DND-41 (cell line): ENCODE measurements around the gene MANF.
A peak's percentile ranks its signal among the peaks of the same experiment; 100 is the strongest.

ENCODE experiments used
- ATAC-seq: fragments of 200-7000 bp; cut with Tn5 transposase; 3 replicates; pipeline ENCODE4 v1.9.1; 2021; ENCODE audit warnings: low read depth; ENCODE audit not compliant: insufficient read depth
- DNase-seq: peaks from one replicate; pipeline ENCODE4 v3.0.0-alpha.2; 2020
- H2AFZ ChIP-seq: 2 replicates; pipeline ENCODE4 v1.6.0; 2012; ENCODE audit warnings: low read depth, low read length
- H3K27ac ChIP-seq: 2 replicates; pipeline ENCODE4 v1.5.1; 2012; ENCODE audit warnings: low read length, inconsistent platforms
- H3K27me3 ChIP-seq: fragments of 200-600 bp; sonication (generic); 2 replicates; pipeline ENCODE4 v1.6.0; 2012; ENCODE audit warnings: low read length, mild to moderate bottlenecking, inconsistent platforms; ENCODE audit not compliant: insufficient read depth, poor library complexity
- H3K36me3 ChIP-seq: 2 replicates; pipeline ENCODE4 v1.5.1; 2012; ENCODE audit warnings: low read length, inconsistent platforms; ENCODE audit not compliant: insufficient read depth
- H3K4me1 ChIP-seq: 2 replicates; pipeline ENCODE4 v1.5.1; 2012; ENCODE audit warnings: mild to moderate bottlenecking, low read length; ENCODE audit not compliant: insufficient read depth
- H3K4me2 ChIP-seq: 2 replicates; pipeline ENCODE4 v1.6.0; 2012; ENCODE audit warnings: mild to moderate bottlenecking, moderate library complexity, low read length, inconsistent platforms; ENCODE audit not compliant: insufficient read depth
- H3K4me3 ChIP-seq, 2 experiments: fragments of 200-600 bp in 1 of 2; shearing (Covaris generic) in 1 of 2; 2 replicates each; pipeline ENCODE4 v1.5.1; 2012 to 2016; ENCODE audit warnings: inconsistent platforms in 2 of 2, low read length in 2 of 2, mild to moderate bottlenecking in 2 of 2, low read depth in 1 of 2, moderate library complexity in 1 of 2
- H3K79me2 ChIP-seq: 2 replicates; pipeline ENCODE4 v1.6.0; 2012; ENCODE audit warnings: low read length, inconsistent platforms; ENCODE audit not compliant: insufficient read depth
- H3K9ac ChIP-seq: 2 replicates; pipeline ENCODE4 v1.6.0; 2012; ENCODE audit warnings: low read depth, mild to moderate bottlenecking, inconsistent platforms, low read length, moderate library complexity
- H3K9me3 ChIP-seq: 2 replicates; pipeline ENCODE4 v1.5.1; 2012; ENCODE audit warnings: low read length, moderate library complexity, mild to moderate bottlenecking, inconsistent platforms; ENCODE audit not compliant: insufficient read depth, severe bottlenecking
- H4K20me1 ChIP-seq: 2 replicates; pipeline ENCODE4 v1.6.0; 2012; ENCODE audit warnings: low read length; ENCODE audit not compliant: insufficient read depth
- EZH2 ChIP-seq: IDR thresholded peaks from 3 replicates; pipeline ENCODE4 v1.6.1; 2012; ENCODE audit warnings: borderline replicate concordance, low read depth, mild to moderate bottlenecking, moderate library complexity, low read length, inconsistent platforms; ENCODE audit not compliant: severe bottlenecking
- TF ChIP-seq, protein P1 (sequence below): IDR thresholded peaks from 2 replicates; pipeline ENCODE4 v1.5.1; 2012; ENCODE audit warnings: borderline replicate concordance, low read length, moderate library complexity, mild to moderate bottlenecking; ENCODE audit not compliant: poor library complexity, severe bottlenecking; ENCODE audit errors: extremely low read depth

MANF gene

DNA sequence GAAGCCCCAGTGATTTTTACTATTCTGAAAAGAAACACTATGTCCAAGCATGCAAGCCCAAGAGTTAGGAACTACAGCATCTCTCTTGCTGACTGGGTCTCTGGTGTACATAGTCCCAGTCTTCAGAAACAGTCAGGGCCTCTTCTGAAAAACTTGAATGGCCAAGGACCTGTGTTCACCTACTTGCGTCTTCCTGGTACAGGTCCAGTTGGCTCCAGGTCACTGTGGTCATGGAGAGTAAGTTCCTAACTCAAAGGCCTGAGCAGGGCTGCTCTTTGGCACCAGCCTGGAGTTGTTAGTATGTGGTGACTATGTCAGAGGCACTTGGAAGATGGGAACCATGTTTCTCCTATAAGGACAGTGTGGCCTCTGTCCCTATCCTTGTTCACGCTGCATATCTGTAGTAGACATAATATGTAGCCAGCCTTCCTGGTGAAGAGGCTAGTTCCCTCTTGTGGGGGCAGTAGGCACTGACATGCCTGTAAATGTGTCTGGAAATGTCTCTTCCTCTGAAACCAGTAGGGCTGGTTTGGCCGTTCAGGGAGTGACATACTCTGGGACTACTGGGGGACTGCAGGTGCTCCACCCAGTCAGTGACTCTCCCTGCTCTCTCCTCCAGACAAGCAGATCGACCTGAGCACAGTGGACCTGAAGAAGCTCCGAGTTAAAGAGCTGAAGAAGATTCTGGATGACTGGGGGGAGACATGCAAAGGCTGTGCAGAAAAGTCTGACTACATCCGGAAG lies 3.4 kb downstream of the MANF start:
- Histone ChIP-seq H3K36me3 (peaks cover 65% of the 10 kb centered on the region), H3K4me3 (no peak overlapping the region), H3K27ac (no peak overlapping the region), H3K4me2 (peak overlapping the region; percentile 92), H3K4me1 (peaks cover 76% of the 10 kb centered on the region), H3K9ac (peak overlapping the region; percentile 32; the same call in 1 of the 2 replicates), H3K27me3 (no peaks in the 10 kb centered on the region), H4K20me1 (peaks cover 55% of the 10 kb centered on the region), H3K9me3 (no peaks in the 10 kb centered on the region), H3K79me2 (peaks cover 89% of the 10 kb centered on the region), H2AFZ (no peak overlapping the region)
- ATAC-seq (no peak), DNase-seq (no peak)
- no peak for TF ChIP-seq EZH2
- TF ChIP-seq, protein P1, sequence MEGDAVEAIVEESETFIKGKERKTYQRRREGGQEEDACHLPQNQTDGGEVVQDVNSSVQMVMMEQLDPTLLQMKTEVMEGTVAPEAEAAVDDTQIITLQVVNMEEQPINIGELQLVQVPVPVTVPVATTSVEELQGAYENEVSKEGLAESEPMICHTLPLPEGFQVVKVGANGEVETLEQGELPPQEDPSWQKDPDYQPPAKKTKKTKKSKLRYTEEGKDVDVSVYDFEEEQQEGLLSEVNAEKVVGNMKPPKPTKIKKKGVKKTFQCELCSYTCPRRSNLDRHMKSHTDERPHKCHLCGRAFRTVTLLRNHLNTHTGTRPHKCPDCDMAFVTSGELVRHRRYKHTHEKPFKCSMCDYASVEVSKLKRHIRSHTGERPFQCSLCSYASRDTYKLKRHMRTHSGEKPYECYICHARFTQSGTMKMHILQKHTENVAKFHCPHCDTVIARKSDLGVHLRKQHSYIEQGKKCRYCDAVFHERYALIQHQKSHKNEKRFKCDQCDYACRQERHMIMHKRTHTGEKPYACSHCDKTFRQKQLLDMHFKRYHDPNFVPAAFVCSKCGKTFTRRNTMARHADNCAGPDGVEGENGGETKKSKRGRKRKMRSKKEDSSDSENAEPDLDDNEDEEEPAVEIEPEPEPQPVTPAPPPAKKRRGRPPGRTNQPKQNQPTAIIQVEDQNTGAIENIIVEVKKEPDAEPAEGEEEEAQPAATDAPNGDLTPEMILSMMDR: peak; percentile 39

GRCh38 chr3:51389423-51390183 lies 4.5 kb downstream of the MANF start:
- DNase-seq (peak; percentile 72), ATAC-seq (peak; percentile 5; the same call in 1 of the 3 replicates)
- H3K79me2 ChIP-seq: peaks cover 89% of the 10 kb centered on the region
- H3K4me3 ChIP-seq: peak overlapping the region in 1 of 2 experiments; percentile 93; a peak in 2 of 4 replicates
- H4K20me1 ChIP-seq: peaks cover 66% of the 10 kb centered on the region
- peaks cover 80% of the 10 kb centered on the region for H3K4me1 ChIP-seq
- peak overlapping the region; percentile 80 for H3K27ac ChIP-seq
- H3K4me2 ChIP-seq: peak overlapping the region; percentile 85
- H3K36me3 ChIP-seq: peaks cover 76% of the 10 kb centered on the region
- no peaks in the 10 kb centered on the region for H3K9me3 ChIP-seq
- H2AFZ ChIP-seq: no peak overlapping the region
- H3K9ac ChIP-seq: peak overlapping the region; percentile 80; the same call in 1 of the 2 replicates
- H3K27me3 ChIP-seq: no peaks in the 10 kb centered on the region
- no peak for TF ChIP-seq EZH2
- TF ChIP-seq, protein P1: peak; percentile 84

DNA sequence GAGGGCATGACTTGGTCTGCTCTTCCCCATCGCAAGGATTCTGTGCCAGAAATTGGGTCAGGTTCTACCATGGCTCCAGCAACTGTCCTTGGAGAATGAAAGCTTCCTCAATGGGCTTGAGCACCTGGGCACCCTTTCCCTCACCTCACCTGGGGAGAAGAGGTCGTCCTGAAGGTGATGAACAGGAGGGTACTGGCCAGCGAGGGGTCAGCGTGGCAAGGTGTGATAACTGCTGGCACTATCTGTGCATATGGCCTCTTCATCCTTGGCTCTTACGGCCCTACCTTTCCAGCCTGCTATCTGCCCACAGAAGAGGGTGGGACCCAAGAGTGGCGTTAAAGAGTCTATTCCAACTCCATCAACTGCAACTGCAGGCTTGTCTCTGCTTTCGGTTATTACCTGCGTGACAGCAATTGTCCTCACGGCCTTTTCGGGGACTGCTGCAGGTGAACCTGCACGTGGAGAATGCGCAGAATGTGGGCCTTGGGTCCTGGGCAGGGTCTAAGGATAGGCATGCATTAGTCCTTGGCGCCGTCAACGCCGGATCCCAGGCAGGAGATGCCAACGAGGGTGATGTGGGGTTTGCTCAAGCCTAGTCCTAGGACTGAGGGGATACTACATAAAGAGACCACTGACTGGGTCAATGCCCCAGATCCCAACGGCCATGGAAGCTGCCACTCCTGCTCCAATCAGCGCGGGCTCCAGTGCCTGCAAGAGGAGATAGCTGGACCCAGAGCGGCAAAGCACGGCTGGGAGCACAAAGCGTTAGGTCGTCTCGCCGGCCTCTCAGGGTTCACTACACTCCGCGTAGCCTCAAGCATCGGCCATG lies 5.4 kb downstream of the MANF start:
- peak; percentile 23 for ATAC-seq
- Histone ChIP-seq H3K9me3 (no peaks in the 10 kb centered on the region), H3K79me2 (peaks cover 92% of the 10 kb centered on the region), H3K4me2 (peak overlapping the region; percentile 85), H4K20me1 (peaks cover 74% of the 10 kb centered on the region), H3K4me1 (peaks cover 87% of the 10 kb centered on the region), H3K27ac (peak overlapping the region; percentile 80), H3K9ac (peak overlapping the region; percentile 80), H2AFZ (peak overlapping the region; percentile 91), H3K27me3 (no peaks in the 10 kb centered on the region), H3K4me3 (peak overlapping the region; percentile 15 to 93; a peak in 3 of 4 replicates), H3K36me3 (peaks cover 85% of the 10 kb centered on the region)
- no peak for DNase-seq
- no peak for TF ChIP-seq EZH2
- TF ChIP-seq, protein P1: no peak
